WTC11 (cell line): Measurements from ENCODE around the gene TIGIT. TPM values are rescaled to one million over a fixed set of nuclear protein-coding genes. Genes with fewer than 3 reads are reported as not detected.

ENCODE experiments used
- ATAC-seq: fragments of 200-7000 bp; cut with Tn5 transposase; 2 replicates; pipeline ENCODE4 v1.10.0; 2021; ENCODE audit warnings: mild to moderate bottlenecking, moderate library complexity
- CTCF ChIA-PET: fragments of 300-600 bp; sonication (Branson Sonifier 250); formaldehyde crosslinking; loops from one replicate; lab custom pipeline; 2021; ENCODE audit warnings: antibody characterized with exemption; lab: Charles Lee
- POLR2A ChIA-PET: fragments of 350-600 bp; sonication (Branson Sonifier 250); formaldehyde crosslinking; loops from one replicate; lab custom pipeline; 2021; ENCODE audit warnings: antibody characterized with exemption; lab: Charles Lee
- DNase-seq: peaks from one replicate; pipeline ENCODE4 v3.0.0; 2021; ENCODE audit warnings: low spot score
- H3K27ac Mint-ChIP-seq: 2 replicates; pipeline ENCODE4 v1.8.0; 2021; ENCODE audit warnings: mixed read lengths
- H3K27me3 Mint-ChIP-seq: 2 replicates; pipeline ENCODE4 v1.8.0; 2021; ENCODE audit warnings: low read depth, mild to moderate bottlenecking, moderate library complexity, mixed read lengths
- H3K36me3 Mint-ChIP-seq: 2 replicates; pipeline ENCODE4 v1.8.0; 2021; ENCODE audit warnings: mixed read lengths
- H3K4me1 Mint-ChIP-seq: 2 replicates; pipeline ENCODE4 v1.8.0; 2022; ENCODE audit warnings: mixed read lengths
- H3K4me3 Mint-ChIP-seq: 2 replicates; pipeline ENCODE4 v1.8.0; 2021; ENCODE audit warnings: mild to moderate bottlenecking, moderate library complexity, mixed read lengths
- H3K9me3 Mint-ChIP-seq: 2 replicates; pipeline ENCODE4 v1.8.0; 2021; ENCODE audit warnings: mixed read lengths
- ATF1 ChIP-seq: sonication (generic); formaldehyde crosslinking; IDR thresholded peaks from 2 replicates; pipeline ENCODE4 v1.8.1; 2023; ENCODE audit warnings: mild to moderate bottlenecking, moderate library complexity, missing genetic modification reagents
- ESRRA ChIP-seq: sonication (generic); formaldehyde crosslinking; IDR thresholded peaks from 2 replicates; pipeline ENCODE4 v1.8.1; 2022; ENCODE audit warnings: mild to moderate bottlenecking, missing genetic modification reagents, borderline replicate concordance
- FOXJ3 ChIP-seq: sonication (generic); formaldehyde crosslinking; IDR thresholded peaks from 2 replicates; pipeline ENCODE4 v1.9.0; 2021; ENCODE audit warnings: missing genetic modification reagents, mild to moderate bottlenecking, borderline replicate concordance
- GABPB1 ChIP-seq: sonication (generic); formaldehyde crosslinking; IDR thresholded peaks from 2 replicates; pipeline ENCODE4 v1.8.1; 2023; ENCODE audit warnings: mild to moderate bottlenecking, missing genetic modification reagents
- KAT7 ChIP-seq: sonication (generic); formaldehyde crosslinking; IDR thresholded peaks from 2 replicates; pipeline ENCODE4 v1.8.1; 2023; ENCODE audit warnings: missing genetic modification reagents, mild to moderate bottlenecking, borderline replicate concordance
- MYBL2 ChIP-seq: sonication (generic); formaldehyde crosslinking; IDR thresholded peaks from 2 replicates; pipeline ENCODE4 v1.8.1; 2023; ENCODE audit warnings: mild to moderate bottlenecking, moderate library complexity, missing genetic modification reagents
- NFE2L1 ChIP-seq: sonication (generic); formaldehyde crosslinking; IDR thresholded peaks from 2 replicates; pipeline ENCODE4 v1.8.1; 2023; ENCODE audit warnings: missing genetic modification reagents
- NR1H2 ChIP-seq: sonication (generic); formaldehyde crosslinking; IDR thresholded peaks from 2 replicates; pipeline ENCODE4 v1.9.0; 2021; ENCODE audit warnings: mild to moderate bottlenecking, moderate library complexity, missing genetic modification reagents
- RORB ChIP-seq: fragments of 250-450 bp; sonication (Bioruptor Pico); IDR thresholded peaks from 2 replicates; pipeline ENCODE4 v1.9.0; 2021; ENCODE audit warnings: mild to moderate bottlenecking
- TEAD1 ChIP-seq: sonication (generic); formaldehyde crosslinking; IDR thresholded peaks from 2 replicates; pipeline ENCODE4 v1.8.0; 2022; ENCODE audit warnings: mild to moderate bottlenecking, missing genetic modification reagents
- ZBTB43 ChIP-seq: sonication (generic); formaldehyde crosslinking; IDR thresholded peaks from 2 replicates; pipeline ENCODE4 v1.8.1; 2023; ENCODE audit warnings: mild to moderate bottlenecking, missing genetic modification reagents
- ZNF138 ChIP-seq: sonication (generic); formaldehyde crosslinking; conservative IDR thresholded peaks from 2 replicates; pipeline ENCODE4 v1.8.1; 2022; ENCODE audit warnings: mild to moderate bottlenecking, moderate library complexity, missing genetic modification reagents
- ZNF317 ChIP-seq: sonication (generic); formaldehyde crosslinking; IDR thresholded peaks from 2 replicates; pipeline ENCODE4 v1.8.1; 2023; ENCODE audit warnings: low read depth, mild to moderate bottlenecking, moderate library complexity, missing genetic modification reagents, borderline replicate concordance
- ZNF423 ChIP-seq: fragments of 250-450 bp; sonication (Bioruptor Pico); IDR thresholded peaks from 2 replicates; pipeline ENCODE4 v2.1.2; 2022; ENCODE audit warnings: mild to moderate bottlenecking, moderate library complexity
- ZSCAN18 ChIP-seq: fragments of 250-450 bp; sonication (Bioruptor Pico); IDR thresholded peaks from 2 replicates; pipeline ENCODE4 v2.1.2; 2022; ENCODE audit warnings: mild to moderate bottlenecking, moderate library complexity
- total RNA-seq: library from RNA; stranded (reverse); gene quantifications from 3 replicates; pipeline ENCODE4 v1.2.3, GENCODE V29; 2021
- TF ChIP-seq, protein P1 (sequence below): sonication (generic); formaldehyde crosslinking; IDR thresholded peaks from 2 replicates; pipeline ENCODE4 v1.8.0; 2022; ENCODE audit warnings: mild to moderate bottlenecking, missing genetic modification reagents
- TF ChIP-seq, protein P2 (sequence below): sonication (generic); formaldehyde crosslinking; IDR thresholded peaks from 2 replicates; pipeline ENCODE4 v1.8.1; 2023; ENCODE audit warnings: mild to moderate bottlenecking, moderate library complexity, missing genetic modification reagents
- TF ChIP-seq, protein P3 (sequence below): fragments of 250-450 bp; sonication (Bioruptor Pico); IDR thresholded peaks from 2 replicates; pipeline ENCODE4 v1.9.0; 2021; ENCODE audit warnings: mild to moderate bottlenecking, borderline replicate concordance
- TF ChIP-seq, protein P4 (sequence below): sonication (generic); formaldehyde crosslinking; IDR thresholded peaks from 2 replicates; pipeline ENCODE4 v1.8.0; 2023; ENCODE audit warnings: missing genetic modification reagents, mild to moderate bottlenecking, borderline replicate concordance

Gene TIGIT
- total RNA-seq, 1 experiment from 2014 or later: 0.04 TPM

DNA sequence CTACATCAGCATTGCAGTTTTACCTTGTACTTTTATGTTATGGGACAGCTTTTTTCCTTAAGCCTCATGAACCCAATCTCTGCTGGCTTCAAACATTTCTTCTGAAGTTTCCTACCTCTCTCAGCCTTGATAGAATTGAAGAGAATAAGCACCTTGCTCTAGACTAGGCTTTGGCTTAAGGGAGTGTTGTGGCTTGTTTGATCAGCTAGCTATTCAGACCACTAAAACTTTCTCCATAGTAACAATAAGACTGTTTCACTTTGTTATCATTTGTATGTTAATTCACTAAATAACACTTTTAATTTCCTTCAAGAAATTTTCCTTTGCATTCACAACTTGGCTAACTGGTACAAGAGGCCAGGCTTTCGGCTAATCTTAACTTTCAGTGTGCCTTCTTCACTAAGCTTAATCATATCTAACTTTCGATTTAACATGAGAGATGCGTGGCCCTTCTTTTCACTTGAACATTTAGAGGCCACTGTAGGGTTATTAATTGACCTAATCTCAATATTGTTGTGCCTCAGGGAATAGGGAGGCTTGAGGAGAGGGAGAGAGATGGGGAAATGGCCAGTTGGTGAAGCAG, 8.1 kb upstream of the TIGIT start:
- no peak overlapping the region for H3K27ac Mint-ChIP-seq
- H3K36me3 Mint-ChIP-seq: no peaks in the 10 kb centered on the region

GRCh38 chr3:114286266-114286665, 7.6 kb upstream of the TIGIT start:
- H3K9me3 Mint-ChIP-seq: peaks cover 11% of the 10 kb centered on the region
- ChIA-PET POLR2A (no interaction called here), CTCF (no interaction called here)
- no peak overlapping the region for H3K27ac Mint-ChIP-seq
- H3K4me3 Mint-ChIP-seq: no peak overlapping the region
- no peak for DNase-seq
- no peak for ATAC-seq
- H3K27me3 Mint-ChIP-seq: no peaks in the 10 kb centered on the region
- H3K36me3 Mint-ChIP-seq: no peaks in the 10 kb centered on the region
- H3K4me1 Mint-ChIP-seq: peaks cover 12% of the 10 kb centered on the region
- TF ChIP-seq ATF1: no peak
- no peak for TF ChIP-seq ZSCAN18 (CRISPR knock-in tag)
- no peak for TF ChIP-seq ZNF317 (CRISPR knock-in tag)
- no peak for TF ChIP-seq ZNF423 (CRISPR knock-in tag)
- no peak for TF ChIP-seq ZBTB43 (CRISPR knock-in tag)
- TF ChIP-seq GABPB1 (CRISPR knock-in tag): no peak
- no peak for TF ChIP-seq RORB (CRISPR knock-in tag)
- no peak for TF ChIP-seq NR1H2 (CRISPR knock-in tag)
- no peak for TF ChIP-seq ZNF138 (CRISPR knock-in tag)
- TF ChIP-seq, protein P1, sequence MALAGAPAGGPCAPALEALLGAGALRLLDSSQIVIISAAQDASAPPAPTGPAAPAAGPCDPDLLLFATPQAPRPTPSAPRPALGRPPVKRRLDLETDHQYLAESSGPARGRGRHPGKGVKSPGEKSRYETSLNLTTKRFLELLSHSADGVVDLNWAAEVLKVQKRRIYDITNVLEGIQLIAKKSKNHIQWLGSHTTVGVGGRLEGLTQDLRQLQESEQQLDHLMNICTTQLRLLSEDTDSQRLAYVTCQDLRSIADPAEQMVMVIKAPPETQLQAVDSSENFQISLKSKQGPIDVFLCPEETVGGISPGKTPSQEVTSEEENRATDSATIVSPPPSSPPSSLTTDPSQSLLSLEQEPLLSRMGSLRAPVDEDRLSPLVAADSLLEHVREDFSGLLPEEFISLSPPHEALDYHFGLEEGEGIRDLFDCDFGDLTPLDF (CRISPR knock-in tag): no peak
- TF ChIP-seq, protein P2, sequence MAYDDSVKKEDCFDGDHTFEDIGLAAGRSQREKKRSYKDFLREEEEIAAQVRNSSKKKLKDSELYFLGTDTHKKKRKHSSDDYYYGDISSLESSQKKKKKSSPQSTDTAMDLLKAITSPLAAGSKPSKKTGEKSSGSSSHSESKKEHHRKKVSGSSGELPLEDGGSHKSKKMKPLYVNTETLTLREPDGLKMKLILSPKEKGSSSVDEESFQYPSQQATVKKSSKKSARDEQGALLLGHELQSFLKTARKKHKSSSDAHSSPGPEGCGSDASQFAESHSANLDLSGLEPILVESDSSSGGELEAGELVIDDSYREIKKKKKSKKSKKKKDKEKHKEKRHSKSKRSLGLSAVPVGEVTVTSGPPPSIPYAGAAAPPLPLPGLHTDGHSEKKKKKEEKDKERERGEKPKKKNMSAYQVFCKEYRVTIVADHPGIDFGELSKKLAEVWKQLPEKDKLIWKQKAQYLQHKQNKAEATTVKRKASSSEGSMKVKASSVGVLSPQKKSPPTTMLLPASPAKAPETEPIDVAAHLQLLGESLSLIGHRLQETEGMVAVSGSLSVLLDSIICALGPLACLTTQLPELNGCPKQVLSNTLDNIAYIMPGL (CRISPR knock-in tag): no peak
- TF ChIP-seq FOXJ3 (CRISPR knock-in tag): no peak
- TF ChIP-seq, protein P3, sequence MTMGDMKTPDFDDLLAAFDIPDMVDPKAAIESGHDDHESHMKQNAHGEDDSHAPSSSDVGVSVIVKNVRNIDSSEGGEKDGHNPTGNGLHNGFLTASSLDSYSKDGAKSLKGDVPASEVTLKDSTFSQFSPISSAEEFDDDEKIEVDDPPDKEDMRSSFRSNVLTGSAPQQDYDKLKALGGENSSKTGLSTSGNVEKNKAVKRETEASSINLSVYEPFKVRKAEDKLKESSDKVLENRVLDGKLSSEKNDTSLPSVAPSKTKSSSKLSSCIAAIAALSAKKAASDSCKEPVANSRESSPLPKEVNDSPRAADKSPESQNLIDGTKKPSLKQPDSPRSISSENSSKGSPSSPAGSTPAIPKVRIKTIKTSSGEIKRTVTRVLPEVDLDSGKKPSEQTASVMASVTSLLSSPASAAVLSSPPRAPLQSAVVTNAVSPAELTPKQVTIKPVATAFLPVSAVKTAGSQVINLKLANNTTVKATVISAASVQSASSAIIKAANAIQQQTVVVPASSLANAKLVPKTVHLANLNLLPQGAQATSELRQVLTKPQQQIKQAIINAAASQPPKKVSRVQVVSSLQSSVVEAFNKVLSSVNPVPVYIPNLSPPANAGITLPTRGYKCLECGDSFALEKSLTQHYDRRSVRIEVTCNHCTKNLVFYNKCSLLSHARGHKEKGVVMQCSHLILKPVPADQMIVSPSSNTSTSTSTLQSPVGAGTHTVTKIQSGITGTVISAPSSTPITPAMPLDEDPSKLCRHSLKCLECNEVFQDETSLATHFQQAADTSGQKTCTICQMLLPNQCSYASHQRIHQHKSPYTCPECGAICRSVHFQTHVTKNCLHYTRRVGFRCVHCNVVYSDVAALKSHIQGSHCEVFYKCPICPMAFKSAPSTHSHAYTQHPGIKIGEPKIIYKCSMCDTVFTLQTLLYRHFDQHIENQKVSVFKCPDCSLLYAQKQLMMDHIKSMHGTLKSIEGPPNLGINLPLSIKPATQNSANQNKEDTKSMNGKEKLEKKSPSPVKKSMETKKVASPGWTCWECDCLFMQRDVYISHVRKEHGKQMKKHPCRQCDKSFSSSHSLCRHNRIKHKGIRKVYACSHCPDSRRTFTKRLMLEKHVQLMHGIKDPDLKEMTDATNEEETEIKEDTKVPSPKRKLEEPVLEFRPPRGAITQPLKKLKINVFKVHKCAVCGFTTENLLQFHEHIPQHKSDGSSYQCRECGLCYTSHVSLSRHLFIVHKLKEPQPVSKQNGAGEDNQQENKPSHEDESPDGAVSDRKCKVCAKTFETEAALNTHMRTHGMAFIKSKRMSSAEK (CRISPR knock-in tag): no peak
- TF ChIP-seq TEAD1 (CRISPR knock-in tag): no peak
- TF ChIP-seq KAT7 (CRISPR knock-in tag): no peak
- TF ChIP-seq NFE2L1: no peak
- TF ChIP-seq ESRRA: no peak

More for the DNA sequence above, 8.1 kb upstream of the TIGIT start:
- POLR2A ChIA-PET: no interaction called here
- Mint-ChIP-seq H3K27me3 (no peaks in the 10 kb centered on the region), H3K9me3 (peaks cover 11% of the 10 kb centered on the region), H3K4me1 (peaks cover 7% of the 10 kb centered on the region; the same call in 1 of the 2 replicates), H3K4me3 (no peak overlapping the region)
- no peak for ATAC-seq
- DNase-seq: no peak
- no peak for TF ChIP-seq MYBL2 (CRISPR knock-in tag)
- TF ChIP-seq, protein P4, sequence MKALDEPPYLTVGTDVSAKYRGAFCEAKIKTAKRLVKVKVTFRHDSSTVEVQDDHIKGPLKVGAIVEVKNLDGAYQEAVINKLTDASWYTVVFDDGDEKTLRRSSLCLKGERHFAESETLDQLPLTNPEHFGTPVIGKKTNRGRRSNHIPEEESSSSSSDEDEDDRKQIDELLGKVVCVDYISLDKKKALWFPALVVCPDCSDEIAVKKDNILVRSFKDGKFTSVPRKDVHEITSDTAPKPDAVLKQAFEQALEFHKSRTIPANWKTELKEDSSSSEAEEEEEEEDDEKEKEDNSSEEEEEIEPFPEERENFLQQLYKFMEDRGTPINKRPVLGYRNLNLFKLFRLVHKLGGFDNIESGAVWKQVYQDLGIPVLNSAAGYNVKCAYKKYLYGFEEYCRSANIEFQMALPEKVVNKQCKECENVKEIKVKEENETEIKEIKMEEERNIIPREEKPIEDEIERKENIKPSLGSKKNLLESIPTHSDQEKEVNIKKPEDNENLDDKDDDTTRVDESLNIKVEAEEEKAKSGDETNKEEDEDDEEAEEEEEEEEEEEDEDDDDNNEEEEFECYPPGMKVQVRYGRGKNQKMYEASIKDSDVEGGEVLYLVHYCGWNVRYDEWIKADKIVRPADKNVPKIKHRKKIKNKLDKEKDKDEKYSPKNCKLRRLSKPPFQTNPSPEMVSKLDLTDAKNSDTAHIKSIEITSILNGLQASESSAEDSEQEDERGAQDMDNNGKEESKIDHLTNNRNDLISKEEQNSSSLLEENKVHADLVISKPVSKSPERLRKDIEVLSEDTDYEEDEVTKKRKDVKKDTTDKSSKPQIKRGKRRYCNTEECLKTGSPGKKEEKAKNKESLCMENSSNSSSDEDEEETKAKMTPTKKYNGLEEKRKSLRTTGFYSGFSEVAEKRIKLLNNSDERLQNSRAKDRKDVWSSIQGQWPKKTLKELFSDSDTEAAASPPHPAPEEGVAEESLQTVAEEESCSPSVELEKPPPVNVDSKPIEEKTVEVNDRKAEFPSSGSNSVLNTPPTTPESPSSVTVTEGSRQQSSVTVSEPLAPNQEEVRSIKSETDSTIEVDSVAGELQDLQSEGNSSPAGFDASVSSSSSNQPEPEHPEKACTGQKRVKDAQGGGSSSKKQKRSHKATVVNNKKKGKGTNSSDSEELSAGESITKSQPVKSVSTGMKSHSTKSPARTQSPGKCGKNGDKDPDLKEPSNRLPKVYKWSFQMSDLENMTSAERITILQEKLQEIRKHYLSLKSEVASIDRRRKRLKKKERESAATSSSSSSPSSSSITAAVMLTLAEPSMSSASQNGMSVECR (CRISPR knock-in tag): no peak
- CTCF ChIA-PET: interaction anchor here (1.1 to 1.5 kb wide), 2 partner anchors 130 to 133 kb away, joined by 4 read pairs; no protein-coding TSS in a partner anchor
